Urothelium cell line (cell line): ENCODE results near the gene ASTN2.

Experiments
- DNase-seq: peaks from one replicate; pipeline ENCODE4 v3.0.0; 2011; ENCODE audit warnings: low spot score, mixed read lengths
- FAIRE-seq: peaks from 2 replicates; lab custom pipeline; 2011; peaks lifted over from hg19 to GRCh38; lab: Jason Lieb, UNC

Gene ASTN2

DNA sequence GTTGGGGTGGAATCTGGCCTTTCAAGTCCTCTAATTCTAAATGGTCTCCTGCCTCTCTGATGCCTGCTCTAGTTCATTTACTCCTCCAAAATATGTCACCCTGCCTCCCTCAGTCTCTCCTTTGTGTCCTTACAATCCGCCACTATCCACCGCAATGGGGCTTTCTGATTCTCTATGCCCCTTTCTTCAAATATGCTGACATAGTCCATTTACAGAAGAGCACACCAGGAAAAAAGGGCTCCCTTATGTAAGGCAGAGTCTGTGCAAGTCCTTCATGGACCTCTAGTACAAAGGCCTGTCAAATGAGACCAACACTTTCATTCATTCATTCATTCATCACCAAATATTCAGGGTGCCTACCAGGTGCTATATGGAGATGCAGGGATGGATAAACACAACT lies 2.0 kb upstream of the ASTN2 start:
- FAIRE-seq: no peak
- DNase-seq: no peak

DNA sequence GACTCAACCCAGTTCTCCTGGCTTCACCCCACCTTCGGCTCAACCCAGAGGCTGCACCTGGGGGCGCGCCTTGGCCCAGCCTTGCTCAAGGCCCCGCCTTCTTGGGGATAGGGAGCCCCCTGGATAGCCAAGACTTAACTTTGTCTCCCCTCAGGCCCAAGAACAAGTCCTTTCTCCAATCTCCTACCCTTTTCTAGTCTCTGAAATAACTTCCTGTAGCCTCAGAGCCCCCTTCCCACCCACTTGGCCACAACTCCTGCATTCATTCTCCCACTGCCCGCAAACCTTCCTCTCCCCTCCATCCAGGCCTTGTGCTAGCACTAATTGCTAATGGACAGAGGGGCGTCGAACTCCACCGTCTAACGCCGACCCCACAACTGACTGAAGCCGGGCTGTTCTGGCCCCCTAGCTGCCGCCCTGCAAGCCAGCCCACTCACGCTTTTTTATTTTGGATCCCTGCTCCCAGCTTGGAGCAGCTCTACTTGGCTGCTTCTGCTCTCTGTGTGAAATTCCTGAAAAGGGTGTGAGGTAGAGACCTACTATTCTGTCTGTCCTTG lies 579 bp upstream of the ASTN2 start:
- DNase-seq: peak; percentile 8

DNA sequence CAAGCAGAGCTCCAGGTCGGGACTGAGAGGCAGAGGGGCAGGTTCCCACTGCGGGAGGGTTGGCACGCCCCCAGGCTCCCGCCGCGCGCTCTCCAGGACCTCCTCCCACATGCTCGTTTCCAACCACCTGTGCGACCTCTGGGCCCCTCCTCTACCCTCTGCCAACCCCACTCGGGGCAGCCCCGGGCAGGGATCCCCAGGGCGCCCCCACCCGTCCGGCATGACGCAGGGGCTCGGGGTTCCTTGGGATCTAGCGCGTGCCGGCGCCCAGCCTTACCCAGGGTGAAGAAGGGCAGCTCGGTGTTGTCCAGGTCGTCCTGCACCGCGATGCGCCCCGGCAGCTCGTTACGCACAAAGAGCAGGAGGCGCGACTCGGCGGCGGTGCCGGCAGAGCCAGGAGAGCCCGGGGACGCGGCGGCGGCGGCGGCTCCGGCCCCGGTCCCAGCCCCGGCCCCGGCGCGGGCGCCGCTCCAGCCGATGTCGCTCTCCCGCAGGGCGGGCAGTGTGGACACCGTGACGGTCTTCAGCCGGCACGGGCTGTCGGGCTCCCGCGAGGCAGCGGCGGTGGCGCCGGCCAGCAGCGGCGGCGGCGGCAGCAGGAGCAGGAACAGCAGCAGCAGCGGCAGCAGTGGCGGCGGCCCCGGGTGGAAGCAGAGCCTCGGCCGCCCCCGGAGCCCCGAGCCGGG lies 494 bp downstream of the ASTN2 start:
- FAIRE-seq (no peak), DNase-seq (peak; percentile 40)

More for the DNA sequence above, 579 bp upstream of the ASTN2 start:
- FAIRE-seq: no peak

DNA sequence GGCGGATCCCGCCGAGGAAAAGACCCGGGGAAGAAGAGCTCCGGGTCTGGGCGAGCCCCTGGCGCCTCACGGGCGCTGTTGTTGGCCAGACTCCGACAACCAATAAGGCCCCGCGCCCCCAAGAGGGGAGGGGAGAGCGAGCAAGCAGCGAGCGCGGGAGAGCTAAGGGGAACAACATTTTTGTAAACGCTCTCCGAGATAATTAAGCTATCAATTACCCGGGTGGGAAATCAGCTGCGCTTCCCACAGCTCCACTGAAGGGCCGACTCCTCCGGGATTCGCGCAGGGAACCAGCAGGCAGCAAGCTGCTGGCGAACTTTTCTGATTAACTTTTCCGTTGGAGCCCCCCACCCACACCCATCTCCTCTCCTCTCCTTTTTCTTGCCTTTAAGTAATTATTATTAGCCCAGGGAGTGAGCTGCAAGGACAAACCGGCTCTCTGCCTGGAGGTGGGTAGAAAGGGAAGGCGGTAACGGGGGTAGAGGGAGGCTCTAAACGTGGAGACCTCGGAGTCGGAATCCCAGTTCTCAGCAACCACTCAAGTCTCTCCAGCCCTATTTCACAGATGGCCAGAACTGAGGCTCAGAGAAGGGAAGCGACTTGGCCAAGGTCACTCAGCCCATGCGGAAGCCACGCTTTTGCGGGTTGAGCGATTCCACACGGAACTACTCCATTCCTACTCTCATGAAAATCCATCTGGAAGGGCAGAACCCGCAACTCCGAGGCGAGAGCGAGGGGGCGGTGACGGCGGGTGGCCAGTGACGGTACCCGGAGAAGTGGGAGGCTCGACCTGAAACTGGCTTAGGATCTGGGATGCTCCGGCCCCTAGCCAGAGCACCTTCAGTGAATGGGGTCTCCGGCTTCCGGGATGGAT lies 1.3 kb downstream of the ASTN2 start:
- DNase-seq: peak; percentile 19
- no peak for FAIRE-seq

DNA sequence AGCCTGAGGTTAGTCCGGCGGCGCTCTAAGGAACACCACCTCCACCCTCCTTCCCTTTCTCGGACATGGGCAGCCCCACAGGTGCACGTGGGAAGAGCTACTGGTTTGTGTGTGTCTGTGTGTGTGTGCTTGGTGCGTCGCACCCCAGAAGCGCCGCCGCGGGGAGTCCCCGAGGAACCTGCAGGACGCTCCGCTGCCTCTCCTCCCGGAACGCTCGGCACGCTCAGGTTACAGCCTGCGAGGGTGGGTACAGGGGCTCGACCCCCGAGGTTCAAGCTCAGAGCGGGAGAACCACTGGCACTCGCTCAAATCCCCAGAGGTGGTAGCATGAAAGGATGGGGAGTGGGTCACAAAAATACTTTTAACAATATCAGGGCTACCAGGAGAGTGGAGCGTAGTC lies 2.0 kb downstream of the ASTN2 start:
- DNase-seq (no peak), FAIRE-seq (no peak)

DNA sequence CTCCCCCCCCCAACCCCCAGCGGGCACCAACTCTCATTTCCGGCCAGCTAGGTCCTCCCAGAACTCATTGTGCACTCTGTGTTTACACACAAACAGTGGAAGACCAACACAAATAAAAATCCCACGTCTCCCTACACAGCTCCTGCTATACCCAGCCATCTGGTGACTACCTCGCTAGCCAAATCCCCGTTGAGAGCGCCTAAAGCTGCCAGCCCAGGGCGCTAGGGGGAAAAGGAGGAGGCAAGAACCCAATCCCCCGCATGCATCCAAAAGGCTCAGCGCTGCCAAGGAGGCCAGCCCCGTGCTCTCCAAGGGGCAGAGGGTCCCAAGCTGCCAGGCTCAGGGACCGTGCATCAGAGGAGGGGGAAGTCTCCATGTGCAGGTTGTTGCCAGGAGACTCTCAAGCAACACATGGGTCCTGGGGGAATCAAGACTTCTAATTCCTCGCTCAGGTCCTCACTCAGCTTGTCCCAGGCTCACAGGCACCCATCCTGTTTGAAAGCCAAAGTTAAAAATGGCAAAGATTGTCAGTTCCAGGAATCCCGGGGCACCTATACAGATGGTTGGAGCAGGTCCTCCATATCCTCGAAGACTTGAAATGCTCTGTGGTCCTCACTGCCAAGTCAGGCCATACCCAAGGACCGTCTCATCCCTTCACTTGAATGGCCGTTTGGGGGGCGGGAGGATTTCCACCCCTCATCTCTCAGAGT lies 2.7 kb downstream of the ASTN2 start:
- DNase-seq (no peak), FAIRE-seq (no peak)

DNA sequence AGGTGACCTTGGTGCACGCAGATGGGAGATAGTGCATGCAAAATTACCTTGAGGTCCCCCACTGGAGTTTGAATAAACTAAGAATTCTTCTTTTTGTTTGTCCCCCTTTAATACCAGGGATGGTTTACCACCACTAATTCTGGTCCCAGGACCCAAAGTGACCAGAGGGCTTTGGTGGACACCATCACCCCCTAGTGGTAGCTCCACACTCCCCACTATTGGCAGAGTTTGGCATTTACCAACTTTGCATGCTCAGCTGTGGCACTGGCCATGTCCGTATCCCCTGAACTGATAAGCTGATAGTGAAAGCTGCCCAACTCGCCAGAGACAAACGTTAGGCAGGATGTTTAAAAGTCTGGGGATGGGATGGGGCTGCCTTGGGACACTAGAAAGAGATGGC lies 3.3 kb downstream of the ASTN2 start:
- FAIRE-seq: no peak
- peak; percentile 52 for DNase-seq

DNA sequence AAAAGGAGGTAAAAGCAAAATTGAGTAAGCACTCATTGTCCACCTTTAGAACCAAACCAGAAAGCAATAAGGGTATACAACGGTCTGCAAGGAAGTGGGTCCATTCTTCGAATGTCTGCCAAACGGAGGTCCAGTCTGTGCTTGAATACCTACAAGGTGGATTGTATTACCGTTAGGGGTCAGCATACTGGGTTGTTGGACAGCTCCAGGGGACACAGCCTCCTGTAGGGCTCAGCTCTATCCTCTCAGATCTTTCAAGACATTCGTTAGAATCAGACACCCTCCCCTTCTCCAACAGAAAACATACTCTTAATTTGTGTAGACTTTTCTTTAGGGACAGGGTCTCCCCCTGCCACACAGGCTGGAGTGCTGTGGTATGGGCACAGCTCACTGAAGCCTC lies 5.5 kb downstream of the ASTN2 start:
- peak; percentile 13 for DNase-seq
- no peak for FAIRE-seq

DNA sequence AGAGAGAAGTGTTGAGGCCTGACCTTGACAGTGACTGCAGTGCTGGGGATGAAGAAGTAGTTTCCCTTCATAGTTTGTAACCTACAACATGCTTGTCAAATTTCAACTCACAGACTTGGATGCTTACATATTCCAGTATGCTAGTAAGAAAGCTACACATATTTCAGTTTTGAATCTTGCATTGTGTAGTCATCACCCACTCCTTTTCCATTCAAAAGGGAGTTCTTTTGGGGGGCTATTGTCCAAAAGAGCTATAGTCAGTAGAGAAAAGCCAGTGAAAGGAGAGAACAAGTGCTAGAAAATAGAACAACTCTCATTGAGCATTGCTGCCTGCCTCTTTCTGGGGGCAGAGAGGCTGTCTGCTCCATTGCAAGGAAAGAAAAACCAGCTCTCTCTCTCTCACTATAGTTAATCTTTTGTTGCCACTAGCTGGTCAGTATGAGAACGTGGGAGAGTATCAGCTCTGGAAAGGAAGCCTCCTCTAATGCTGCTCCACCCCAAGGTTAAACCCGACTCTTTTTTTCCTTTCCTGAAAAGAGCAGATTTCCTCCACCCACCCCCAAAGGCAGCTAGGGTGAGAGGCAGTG lies 7.3 kb downstream of the ASTN2 start:
- FAIRE-seq: no peak

DNA sequence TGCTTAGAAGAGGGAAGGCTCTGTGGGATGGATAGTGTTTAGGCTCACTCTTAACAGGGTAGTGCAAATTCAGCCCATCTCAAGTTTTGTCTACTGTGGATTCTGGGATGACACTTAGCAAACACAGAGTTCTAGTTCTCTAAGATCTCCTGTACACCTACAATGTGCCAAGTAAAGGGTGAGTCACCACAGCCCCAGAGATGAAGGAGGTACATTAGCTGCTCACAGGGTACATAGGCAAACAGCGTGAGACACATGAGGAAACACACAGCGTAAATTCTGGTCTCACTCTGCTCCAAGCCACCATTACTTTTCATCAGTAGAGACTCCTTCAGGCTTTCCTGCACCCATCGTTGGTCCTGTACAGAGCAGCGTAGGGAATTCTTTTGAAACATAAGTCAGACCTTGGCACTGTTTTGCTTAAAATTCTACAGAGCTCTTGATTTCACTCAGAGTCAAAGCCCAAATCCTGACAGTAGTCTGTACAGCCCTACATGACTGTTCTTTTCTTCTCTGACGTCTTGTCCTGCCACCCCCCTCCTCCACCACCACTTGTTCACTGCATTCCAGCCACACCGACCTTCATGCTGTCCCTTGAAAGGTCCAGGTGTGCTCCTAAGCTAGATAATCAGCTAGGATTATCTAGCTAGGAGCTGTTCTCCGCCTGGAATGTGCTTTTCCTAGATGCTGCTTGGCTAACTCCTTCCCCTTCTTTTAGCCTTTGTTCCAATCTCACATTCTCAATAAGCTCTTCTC lies 8.7 kb downstream of the ASTN2 start:
- DNase-seq (no peak), FAIRE-seq (no peak)

More for the DNA sequence above, 7.3 kb downstream of the ASTN2 start:
- DNase-seq: no peak

DNA sequence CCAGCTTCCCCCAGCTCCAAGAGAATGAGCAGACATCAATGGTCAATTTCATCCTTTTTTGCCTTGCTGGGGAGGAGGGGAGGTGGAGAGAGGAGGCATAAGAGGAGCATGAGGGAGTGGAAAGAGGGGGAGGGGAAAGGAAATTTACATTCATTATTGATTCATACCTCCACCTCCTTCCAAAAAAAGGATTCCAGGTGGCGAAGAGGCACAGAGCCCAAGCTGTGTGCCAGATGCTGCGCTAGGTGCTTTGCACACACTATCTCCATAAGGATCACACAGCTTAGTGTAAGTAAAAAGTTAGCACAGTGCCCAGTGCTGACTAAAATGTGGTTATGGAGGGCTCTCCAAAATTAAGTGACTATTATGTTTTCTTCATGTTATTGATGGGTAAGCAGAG lies 11.0 kb downstream of the ASTN2 start:
- FAIRE-seq: no peak
- DNase-seq: no peak

DNA sequence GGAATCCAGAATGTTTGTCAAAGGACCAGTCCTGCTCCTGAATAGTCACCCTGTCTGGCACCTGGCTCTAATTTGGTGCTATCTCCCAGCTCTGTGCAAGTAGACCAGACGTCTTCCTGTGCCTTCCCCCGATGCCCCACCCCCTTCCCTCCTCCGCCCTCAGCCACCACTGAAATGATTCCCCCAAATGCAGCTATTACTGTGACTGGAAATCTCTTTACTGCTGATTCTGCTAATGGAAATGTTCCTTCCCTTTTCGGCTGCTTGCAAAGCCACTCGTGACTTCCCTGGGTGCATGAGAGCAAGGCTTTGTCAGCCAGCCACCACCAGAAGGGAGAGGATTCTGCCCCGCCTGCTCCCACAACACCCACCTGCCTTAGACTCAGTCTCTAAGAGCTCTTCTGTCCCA lies 11.4 kb downstream of the ASTN2 start:
- no peak for FAIRE-seq

DNA sequence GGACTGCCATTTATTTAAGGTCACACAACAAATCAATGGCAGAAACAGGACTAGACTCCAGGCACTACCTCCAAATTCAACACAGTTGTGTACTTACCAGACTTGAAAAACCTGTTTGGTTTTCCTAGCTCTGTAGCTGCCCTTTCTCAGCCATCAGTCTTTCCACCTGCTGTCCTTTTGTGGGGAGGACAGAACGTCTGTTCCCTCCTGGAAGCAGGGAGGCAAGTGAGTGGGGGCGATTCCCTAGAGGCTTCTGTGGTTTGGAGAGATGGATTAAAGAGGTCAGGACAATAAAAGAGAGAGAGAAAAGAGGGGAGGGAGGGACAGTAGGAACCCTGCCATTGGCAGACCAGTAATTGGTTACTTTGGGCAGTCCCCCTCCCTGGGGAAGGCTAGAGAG lies 14.7 kb downstream of the ASTN2 start:
- no peak for DNase-seq
- FAIRE-seq: no peak

More for the DNA sequence above, 11.4 kb downstream of the ASTN2 start:
- no peak for DNase-seq

DNA sequence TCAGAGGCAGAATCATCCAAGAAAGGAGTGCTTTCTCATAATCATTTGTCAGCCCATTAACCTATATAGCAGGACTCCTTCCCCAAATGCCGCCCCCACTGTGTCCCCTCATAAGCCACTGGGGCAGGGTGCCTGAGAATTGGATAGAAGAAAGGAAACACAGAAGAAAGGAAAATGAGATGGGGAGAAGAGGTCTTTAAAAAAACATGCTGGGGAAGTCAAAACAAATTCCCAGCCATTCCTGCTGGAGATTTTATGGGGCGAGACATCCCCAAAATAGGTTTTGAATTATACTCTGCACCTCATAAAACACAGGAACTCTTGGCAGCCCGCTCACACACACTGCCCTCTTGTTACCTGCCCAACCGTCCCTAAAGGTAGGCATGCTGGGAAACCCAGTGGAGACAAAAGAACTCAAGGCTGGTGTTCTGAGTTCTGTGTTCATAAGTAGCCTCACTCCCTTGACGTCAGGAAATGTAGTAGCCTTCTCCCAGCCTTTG lies 19.7 kb downstream of the ASTN2 start:
- FAIRE-seq (no peak), DNase-seq (no peak)

DNA sequence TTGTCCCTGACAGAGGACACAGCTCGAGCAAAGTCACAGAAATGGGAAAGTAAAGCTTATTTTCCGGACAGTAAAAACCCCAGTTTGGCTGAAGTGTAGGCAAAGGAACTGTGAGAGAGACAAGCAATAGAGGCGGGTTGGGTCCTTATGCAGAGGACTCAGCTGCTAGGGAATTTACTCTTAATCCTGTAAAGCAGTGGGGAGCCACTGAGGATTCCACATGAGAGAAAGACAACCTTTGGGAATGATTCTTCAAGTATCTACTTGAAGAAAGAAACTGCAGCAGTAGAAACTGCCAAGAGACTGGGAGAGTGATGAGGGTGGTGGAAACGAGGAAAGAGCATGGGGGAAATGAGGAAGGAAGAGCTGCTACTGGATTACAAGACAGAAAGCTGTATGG lies 20.2 kb downstream of the ASTN2 start:
- no peak for DNase-seq
- FAIRE-seq: no peak

DNA sequence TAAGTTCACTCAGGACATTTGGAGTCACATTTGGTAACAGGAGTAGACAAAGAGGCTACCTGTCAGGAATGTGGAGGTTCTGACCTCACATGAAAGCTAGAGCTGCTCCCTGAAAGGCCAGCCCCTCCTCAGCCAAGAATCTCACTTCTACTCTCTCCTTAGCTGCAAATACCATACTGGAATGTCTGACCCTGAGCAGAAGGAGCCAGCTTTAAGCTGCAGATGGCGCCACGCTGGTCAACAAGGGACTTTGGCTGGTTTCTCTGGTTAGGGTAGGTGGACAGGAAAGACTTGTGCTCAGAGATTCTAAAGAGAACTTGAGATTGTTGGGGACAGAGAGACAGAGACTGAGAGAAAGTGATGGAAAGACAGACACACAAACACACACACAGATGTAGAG lies 21.9 kb downstream of the ASTN2 start:
- no peak for FAIRE-seq

DNA sequence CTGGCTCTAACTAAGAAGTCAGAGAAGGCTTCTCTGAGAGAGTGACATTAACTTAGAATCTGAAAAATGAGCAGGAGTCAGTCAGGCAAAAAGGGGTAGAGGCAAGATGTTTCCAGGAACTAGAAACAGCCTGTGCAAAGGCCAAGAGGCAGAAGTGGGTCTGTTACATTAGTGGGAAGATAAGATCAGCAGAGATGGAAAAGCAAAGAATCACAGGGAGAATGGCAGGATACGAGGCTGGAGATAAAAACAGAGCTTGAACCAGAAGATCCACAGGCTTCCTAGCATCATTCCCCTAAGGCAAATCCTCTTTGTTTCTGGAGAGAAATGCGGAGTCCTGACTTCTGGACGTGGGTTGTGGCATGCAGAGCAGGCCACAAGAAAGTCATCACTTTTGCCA lies 27.4 kb downstream of the ASTN2 start:
- FAIRE-seq: no peak
- DNase-seq: no peak

More for the DNA sequence above, 21.9 kb downstream of the ASTN2 start:
- no peak for DNase-seq

DNA sequence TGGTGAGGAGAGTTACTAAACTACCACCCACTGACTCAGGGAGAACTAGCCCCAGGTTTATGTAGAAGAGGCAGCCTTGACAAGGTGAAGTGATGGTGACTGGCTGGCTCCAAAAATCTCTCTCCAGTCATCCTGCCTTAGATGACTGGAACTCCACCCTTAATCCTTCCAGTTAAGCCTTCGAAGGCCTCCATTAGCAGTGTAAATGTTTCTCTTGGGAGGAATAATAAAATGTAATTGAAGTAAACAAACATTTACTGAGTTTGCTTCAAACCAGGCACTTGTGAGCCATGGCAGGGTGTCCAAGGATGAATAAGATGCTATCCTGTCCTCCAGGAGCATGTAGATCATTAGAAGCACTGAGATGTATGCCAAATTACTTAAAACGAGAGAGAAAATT lies 35.5 kb downstream of the ASTN2 start:
- DNase-seq (no peak), FAIRE-seq (no peak)

DNA sequence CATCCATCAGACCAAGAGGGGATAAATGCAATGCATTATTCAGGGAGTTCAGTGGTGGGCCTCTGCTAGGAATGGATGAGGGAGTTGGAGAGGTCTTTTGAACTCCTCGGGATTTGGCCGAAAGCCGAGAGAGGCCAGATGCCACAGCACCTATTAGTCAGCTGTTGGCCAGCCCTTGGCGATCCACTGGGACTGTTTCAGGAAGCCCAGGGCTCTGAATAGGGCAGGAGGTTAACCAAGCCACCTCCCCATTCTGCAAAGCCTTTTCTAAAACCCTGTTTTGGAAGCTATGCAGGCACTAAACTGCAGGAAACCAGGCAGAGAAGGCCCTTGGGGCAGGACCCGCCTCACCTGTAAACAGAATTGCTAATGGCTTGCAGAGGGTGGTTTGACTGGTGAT lies 37.8 kb downstream of the ASTN2 start:
- DNase-seq (no peak), FAIRE-seq (no peak)

DNA sequence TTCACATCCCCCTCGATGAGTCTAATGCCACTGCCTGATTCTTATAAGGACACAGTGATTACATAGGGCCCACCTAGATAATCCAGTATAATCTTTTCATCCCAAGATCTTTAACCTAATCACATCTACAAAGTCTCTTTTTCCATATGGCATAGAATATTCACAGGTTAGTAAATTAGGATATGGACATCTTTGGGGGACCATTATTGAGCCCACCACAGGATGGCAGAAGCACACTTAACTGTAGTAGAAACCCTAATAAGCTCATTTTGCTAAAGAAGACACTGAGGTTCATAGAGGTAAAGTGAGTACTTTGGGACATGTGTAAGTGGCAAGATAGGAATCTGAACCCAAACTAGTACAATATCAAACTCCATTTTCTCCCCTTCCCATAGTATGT lies 38.9 kb downstream of the ASTN2 start:
- DNase-seq (no peak), FAIRE-seq (no peak)
